ENCODE data around the gene MELTF.
A peak's percentile ranks its signal among the peaks of the same experiment; 100 is the strongest.
"Not testable (repeated sequence)": the region's sequence is repeated elsewhere in the genome, so short reads cannot be mapped to it uniquely, and the experiment has no call there.

The MELTF gene

GRCh38 chr3:197029511-197030167, at the start of gene MELTF:
MELTF (minus strand) TSS chr3:197029817; CDS start chr3:197029702, 115 bp downstream.
- TF ChIP-seq, protein P1, sequence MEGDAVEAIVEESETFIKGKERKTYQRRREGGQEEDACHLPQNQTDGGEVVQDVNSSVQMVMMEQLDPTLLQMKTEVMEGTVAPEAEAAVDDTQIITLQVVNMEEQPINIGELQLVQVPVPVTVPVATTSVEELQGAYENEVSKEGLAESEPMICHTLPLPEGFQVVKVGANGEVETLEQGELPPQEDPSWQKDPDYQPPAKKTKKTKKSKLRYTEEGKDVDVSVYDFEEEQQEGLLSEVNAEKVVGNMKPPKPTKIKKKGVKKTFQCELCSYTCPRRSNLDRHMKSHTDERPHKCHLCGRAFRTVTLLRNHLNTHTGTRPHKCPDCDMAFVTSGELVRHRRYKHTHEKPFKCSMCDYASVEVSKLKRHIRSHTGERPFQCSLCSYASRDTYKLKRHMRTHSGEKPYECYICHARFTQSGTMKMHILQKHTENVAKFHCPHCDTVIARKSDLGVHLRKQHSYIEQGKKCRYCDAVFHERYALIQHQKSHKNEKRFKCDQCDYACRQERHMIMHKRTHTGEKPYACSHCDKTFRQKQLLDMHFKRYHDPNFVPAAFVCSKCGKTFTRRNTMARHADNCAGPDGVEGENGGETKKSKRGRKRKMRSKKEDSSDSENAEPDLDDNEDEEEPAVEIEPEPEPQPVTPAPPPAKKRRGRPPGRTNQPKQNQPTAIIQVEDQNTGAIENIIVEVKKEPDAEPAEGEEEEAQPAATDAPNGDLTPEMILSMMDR (IDR thresholded peaks at IDR 0.05; ENCODE audit: low read depth, low read length) = peak; percentile 39
- DNase-seq (ENCODE audit: low read depth in 2 of 2) = peak; percentile 57 to 79
- peak within 1 kb of the TSS; percentile 44 to 64 for H3K4me3 ChIP-seq (replicated peaks in 1 of 2; ENCODE audit: low read depth in 2 of 2, low read length in 2 of 2)

DNA sequence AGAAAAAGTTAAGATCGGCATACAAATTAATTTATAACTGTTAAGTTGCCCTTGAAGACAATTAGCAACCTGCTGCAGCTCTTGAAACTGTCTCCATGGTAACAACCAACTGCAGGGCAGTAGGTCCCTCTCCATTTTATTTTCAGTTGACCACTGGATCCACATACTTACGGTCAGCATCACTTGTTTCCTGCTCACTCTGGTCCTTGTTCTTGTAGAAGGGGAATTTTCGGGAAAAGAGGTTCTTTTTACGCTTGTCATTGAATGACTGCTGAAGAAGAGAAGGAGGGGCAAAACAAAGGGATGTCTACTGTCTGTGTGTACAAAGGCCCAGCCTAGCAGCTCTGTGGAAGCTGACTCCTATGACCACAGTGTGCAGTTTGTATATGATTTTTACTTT, 46.8 kb upstream of the MELTF start:
- H3K4me3 ChIP-seq (replicated peaks in 1 of 2; ENCODE audit: low read depth in 2 of 2, low read length in 2 of 2) = no peak overlapping the region
- no peak for DNase-seq (ENCODE audit: low read depth in 2 of 2)
- TF ChIP-seq, protein P1 (IDR thresholded peaks at IDR 0.05; ENCODE audit: low read depth, low read length) = no peak

DNA sequence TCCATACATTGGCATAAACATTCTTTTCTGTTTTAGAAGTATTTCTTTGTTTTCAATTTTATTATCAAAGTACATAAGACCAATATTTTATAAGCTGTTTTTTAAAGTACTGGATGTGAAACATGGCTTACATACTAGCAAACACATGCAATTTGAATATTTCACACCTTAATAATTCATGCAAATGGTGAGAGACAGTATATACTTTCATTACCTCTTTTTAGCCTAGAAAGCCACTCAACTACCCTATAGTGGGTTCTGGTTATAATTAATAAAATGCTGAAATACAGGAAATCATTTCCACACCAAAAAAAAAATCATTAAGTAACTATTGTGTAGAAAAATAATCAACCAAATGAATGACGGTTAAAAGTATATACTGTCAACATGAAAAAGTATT, 38.5 kb upstream of the MELTF start:
- H3K4me3 ChIP-seq (replicated peaks in 1 of 2; ENCODE audit: low read depth in 2 of 2, low read length in 2 of 2) = no peak overlapping the region
- no peak for DNase-seq (ENCODE audit: low read depth in 2 of 2)
- TF ChIP-seq, protein P1 (IDR thresholded peaks at IDR 0.05; ENCODE audit: low read depth, low read length) = no peak

DNA sequence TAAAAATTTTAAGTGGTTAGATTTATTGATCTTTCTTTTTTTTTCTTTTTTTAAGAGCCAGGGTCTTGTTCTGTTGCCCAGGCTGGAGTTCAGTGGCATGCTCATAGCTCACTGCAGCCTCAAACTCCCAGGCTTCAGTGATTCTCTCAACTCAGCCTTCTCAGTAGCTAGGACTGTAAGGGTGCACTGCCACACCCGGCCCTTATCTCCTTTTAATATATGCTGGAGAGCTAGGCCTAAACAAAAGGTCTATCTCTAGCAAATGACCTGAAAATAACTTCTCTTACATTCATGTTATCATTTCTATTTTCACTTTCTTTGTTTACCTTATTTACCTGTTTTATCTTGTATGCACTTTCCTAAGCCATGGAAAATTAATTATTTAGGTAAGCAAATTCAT, 35.2 kb upstream of the MELTF start:
- TF ChIP-seq, protein P1 (IDR thresholded peaks at IDR 0.05; ENCODE audit: low read depth, low read length) = no peak
- DNase-seq (ENCODE audit: low read depth in 2 of 2) = no peak
- H3K4me3 ChIP-seq (replicated peaks in 1 of 2; ENCODE audit: low read depth in 2 of 2, low read length in 2 of 2) = no peak overlapping the region

DNA sequence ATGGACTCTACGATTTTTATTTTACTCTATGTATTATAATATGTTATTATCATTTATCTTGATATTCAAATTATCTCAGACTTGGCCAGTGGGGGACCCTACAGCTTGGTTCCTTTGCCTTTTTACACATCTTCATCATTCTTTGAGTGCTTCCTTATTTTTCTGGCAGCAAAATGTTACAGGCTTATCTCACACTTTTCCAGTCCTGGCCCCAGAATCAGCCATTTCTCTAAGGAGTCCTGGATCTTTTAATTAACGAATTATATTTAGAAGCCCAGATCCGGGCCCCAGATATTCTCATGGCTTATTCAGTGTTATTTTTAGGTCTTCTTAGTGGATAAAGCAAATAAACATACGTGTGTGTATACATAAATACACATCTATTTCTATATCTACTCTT, 32.8 kb upstream of the MELTF start:
- H3K4me3 ChIP-seq (replicated peaks in 1 of 2; ENCODE audit: low read depth in 2 of 2, low read length in 2 of 2) = no peak overlapping the region
- DNase-seq (ENCODE audit: low read depth in 2 of 2) = no peak
- TF ChIP-seq, protein P1 (IDR thresholded peaks at IDR 0.05; ENCODE audit: low read depth, low read length) = no peak

DNA sequence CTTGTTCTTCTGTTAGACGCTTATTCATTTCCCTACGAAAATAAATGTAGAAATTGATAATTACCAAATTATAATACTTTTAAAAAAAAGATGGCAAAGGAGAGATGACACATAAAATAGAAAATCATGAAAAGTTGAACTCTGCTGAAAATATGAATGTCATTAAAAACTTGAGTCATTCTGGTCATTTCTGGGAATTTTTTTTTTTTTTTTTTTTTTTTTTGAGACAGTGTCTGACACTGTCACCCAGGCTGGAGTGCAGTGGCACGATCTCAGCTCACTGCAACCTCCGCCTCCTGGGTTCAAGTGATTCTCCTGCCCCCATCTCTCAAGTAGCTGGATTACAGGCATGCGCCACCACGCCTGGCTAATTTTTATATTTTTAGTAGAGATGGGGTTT, 22.0 kb upstream of the MELTF start:
- H3K4me3 ChIP-seq (replicated peaks in 1 of 2; ENCODE audit: low read depth in 2 of 2, low read length in 2 of 2); DNase-seq (ENCODE audit: low read depth in 2 of 2): not testable (repeated sequence)

DNA sequence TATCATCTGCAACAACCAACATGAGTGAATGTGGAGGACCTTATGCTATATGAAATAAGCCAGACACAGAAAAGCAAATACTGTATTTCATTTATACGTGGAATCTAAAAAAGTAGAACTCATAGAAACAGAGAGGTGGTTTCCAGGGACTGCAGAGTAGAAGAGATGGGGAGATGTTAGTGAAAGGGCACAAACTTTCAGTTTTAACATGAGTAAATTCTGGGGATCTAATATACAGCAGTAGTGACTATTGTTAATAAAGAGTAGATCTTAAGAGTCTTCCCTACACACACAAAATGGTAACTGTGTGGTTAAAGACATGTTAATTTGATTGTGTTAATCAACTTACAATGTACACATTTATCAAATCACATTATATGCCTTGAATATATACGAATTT, 20.9 kb upstream of the MELTF start:
- no peak overlapping the region for H3K4me3 ChIP-seq (replicated peaks in 1 of 2; ENCODE audit: low read depth in 2 of 2, low read length in 2 of 2)
- DNase-seq (ENCODE audit: low read depth in 2 of 2) = no peak
- TF ChIP-seq, protein P1 (IDR thresholded peaks at IDR 0.05; ENCODE audit: low read depth, low read length) = no peak
